Activated naive CD8-positive, alpha-beta T cell treated with anti-CD3 and anti-CD28 coated beads, Interleukin-2, amount 10 ng/mL, durations not matched to agents 7 days and 5 days (primary cell): ENCODE results near the gene MFSD6L. TPM values are rescaled to one million over a fixed set of nuclear protein-coding genes. Genes with fewer than 3 reads are reported as not detected.
"Not testable (repeated sequence)": the region's sequence is repeated elsewhere in the genome, so short reads cannot be mapped to it uniquely, and the experiment has no call there.

ENCODE experiments used
- ATAC-seq: fragments of 150-1000 bp; cut with Tn5 transposase; one replicate; pipeline ENCODE4 v1.10.0; 2021; ENCODE audit warnings: low read depth, moderate library complexity
- POLR2A ChIA-PET: fragments of 350-600 bp; sonication (Branson Sonifier 250); formaldehyde crosslinking; loops from one replicate; lab custom pipeline; 2021; ENCODE audit warnings: antibody characterized with exemption; lab: Charles Lee
- DNase-seq: peaks from one replicate; pipeline ENCODE4 v3.0.0; 2021
- H3K27ac Mint-ChIP-seq: one replicate; pipeline ENCODE4 v1.8.0; 2022; ENCODE audit warnings: mild to moderate bottlenecking, mixed read lengths
- H3K27me3 Mint-ChIP-seq: one replicate; pipeline ENCODE4 v1.8.0; 2022; ENCODE audit warnings: mild to moderate bottlenecking, moderate library complexity, mixed read lengths
- H3K36me3 Mint-ChIP-seq: one replicate; pipeline ENCODE4 v1.8.0; 2021; ENCODE audit warnings: mild to moderate bottlenecking, mixed read lengths
- H3K4me1 Mint-ChIP-seq: one replicate; pipeline ENCODE4 v1.8.0; 2021; ENCODE audit warnings: mixed read lengths
- H3K4me3 Mint-ChIP-seq: one replicate; pipeline ENCODE4 v1.8.0; 2022; ENCODE audit warnings: mild to moderate bottlenecking, moderate library complexity, mixed read lengths
- H3K9me3 Mint-ChIP-seq: one replicate; pipeline ENCODE4 v1.8.0; 2021; ENCODE audit warnings: mixed read lengths
- total RNA-seq, 2 experiments: library from RNA; stranded (reverse); gene quantifications; one replicate each; pipeline ENCODE4 v1.2.3, GENCODE V29; 2021

MFSD6L gene
- total RNA-seq, 2 experiments from 2014 or later = 0.94 to 0.97 TPM

- ATAC-seq = no peak
- no peak for DNase-seq
These were observed 19.6 kb upstream of the MFSD6L start for GRCh38 chr17:8818654-8819330.

GRCh38 chr17:8818047-8818446 lies 18.9 kb upstream of the MFSD6L start:
- peaks cover 2% of the 10 kb centered on the region for H3K9me3 Mint-ChIP-seq
- H3K27ac Mint-ChIP-seq = no peak overlapping the region
- no peak for ATAC-seq
- no peak for DNase-seq
- POLR2A ChIA-PET = no interaction called here
- H3K4me1 Mint-ChIP-seq = peaks cover 1% of the 10 kb centered on the region
- H3K36me3 Mint-ChIP-seq = peaks cover 49% of the 10 kb centered on the region
- no peak overlapping the region for H3K4me3 Mint-ChIP-seq
- H3K27me3 Mint-ChIP-seq = no peaks in the 10 kb centered on the region

More at GRCh38 chr17:8818654-8819330, 19.6 kb upstream of the MFSD6L start:
- Mint-ChIP-seq H3K4me1 (no peaks in the 10 kb centered on the region), H3K9me3 (peaks cover 3% of the 10 kb centered on the region), H3K27ac (no peak overlapping the region), H3K36me3 (peaks cover 45% of the 10 kb centered on the region), H3K27me3 (no peaks in the 10 kb centered on the region), H3K4me3 (no peak overlapping the region)
- POLR2A ChIA-PET = no interaction called here

GRCh38 chr17:8806926-8807550 lies 7.9 kb upstream of the MFSD6L start:
- DNase-seq = no peak
- no peak overlapping the region for H3K27ac Mint-ChIP-seq

GRCh38 chr17:8806253-8806925 lies 7.2 kb upstream of the MFSD6L start:
- no peak overlapping the region for H3K27ac Mint-ChIP-seq

More at GRCh38 chr17:8806926-8807550, 7.9 kb upstream of the MFSD6L start:
- Mint-ChIP-seq H3K4me1 (peaks cover 16% of the 10 kb centered on the region), H3K27me3 (no peaks in the 10 kb centered on the region), H3K4me3 (no peak overlapping the region), H3K36me3 (peaks cover 57% of the 10 kb centered on the region), H3K9me3 (peaks cover 15% of the 10 kb centered on the region)
- no peak for ATAC-seq
- POLR2A ChIA-PET = no interaction called here

GRCh38 chr17:8805396-8805795 lies 6.2 kb upstream of the MFSD6L start:
- not testable (repeated sequence) for ATAC-seq, H3K9me3 Mint-ChIP-seq, DNase-seq, H3K27ac Mint-ChIP-seq, H3K27me3 Mint-ChIP-seq, H3K4me3 Mint-ChIP-seq
- POLR2A ChIA-PET = interaction anchor here (0.7 kb wide), 1 partner anchor 56 kb away, joined by 3 read pairs; no protein-coding TSS in a partner anchor
- Mint-ChIP-seq H3K36me3 (peaks cover 42% of the 10 kb centered on the region), H3K4me1 (peaks cover 16% of the 10 kb centered on the region)

More at GRCh38 chr17:8806253-8806925, 7.2 kb upstream of the MFSD6L start:
- no peaks in the 10 kb centered on the region for H3K27me3 Mint-ChIP-seq
- no peak overlapping the region for H3K4me3 Mint-ChIP-seq
- POLR2A ChIA-PET = interaction anchor here (0.6 kb wide), 1 partner anchor 300 kb away, joined by 4 read pairs; no protein-coding TSS in a partner anchor
- DNase-seq (no peak), ATAC-seq (no peak)
- H3K9me3 Mint-ChIP-seq = peaks cover 10% of the 10 kb centered on the region
- H3K4me1 Mint-ChIP-seq = peaks cover 16% of the 10 kb centered on the region
- peaks cover 51% of the 10 kb centered on the region for H3K36me3 Mint-ChIP-seq

- Mint-ChIP-seq H3K4me3 (no peak overlapping the region), H3K4me1 (peaks cover 16% of the 10 kb centered on the region), H3K27me3 (no peaks in the 10 kb centered on the region), H3K27ac (no peak overlapping the region), H3K36me3 (peaks cover 27% of the 10 kb centered on the region), H3K9me3 (peaks cover 3% of the 10 kb centered on the region)
- ATAC-seq (no peak), DNase-seq (no peak)
- POLR2A ChIA-PET = no interaction called here
These were observed 4.6 kb upstream of the MFSD6L start for GRCh38 chr17:8803531-8804420.

- Mint-ChIP-seq H3K4me1 (peaks cover 10% of the 10 kb centered on the region), H3K27me3 (peaks cover 1% of the 10 kb centered on the region), H3K36me3 (peaks cover 10% of the 10 kb centered on the region), H3K9me3 (no peaks in the 10 kb centered on the region), H3K4me3 (no peak overlapping the region), H3K27ac (no peak overlapping the region)
- ATAC-seq = no peak
- POLR2A ChIA-PET = no interaction called here
- no peak for DNase-seq
These were observed 2.1 kb upstream of the MFSD6L start for GRCh38 chr17:8801135-8801840.

- peaks cover 1% of the 10 kb centered on the region for H3K27me3 Mint-ChIP-seq
- peaks cover 6% of the 10 kb centered on the region for H3K4me1 Mint-ChIP-seq
- H3K4me3 Mint-ChIP-seq = no peak overlapping the region
- no peak overlapping the region for H3K27ac Mint-ChIP-seq
- H3K36me3 Mint-ChIP-seq = peaks cover 10% of the 10 kb centered on the region
- POLR2A ChIA-PET = no interaction called here
- H3K9me3 Mint-ChIP-seq = no peaks in the 10 kb centered on the region
- DNase-seq = no peak
- ATAC-seq = no peak
These were observed 1.5 kb upstream of the MFSD6L start for GRCh38 chr17:8800656-8801055.

GRCh38 chr17:8799570-8800212 lies 526 bp upstream of the MFSD6L start:
- peaks cover 5% of the 10 kb centered on the region for H3K4me1 Mint-ChIP-seq
- H3K27ac Mint-ChIP-seq = no peak overlapping the region
- no peaks in the 10 kb centered on the region for H3K9me3 Mint-ChIP-seq

GRCh38 chr17:8798176-8798845 lies 854 bp downstream of the MFSD6L start:
- Mint-ChIP-seq H3K36me3 (peaks cover 5% of the 10 kb centered on the region), H3K4me3 (no peak overlapping the region), H3K27me3 (peaks cover 1% of the 10 kb centered on the region), H3K9me3 (no peaks in the 10 kb centered on the region), H3K27ac (no peak overlapping the region), H3K4me1 (peaks cover 6% of the 10 kb centered on the region)
- POLR2A ChIA-PET = no interaction called here
- DNase-seq (no peak), ATAC-seq (no peak)

More at GRCh38 chr17:8799570-8800212, 526 bp upstream of the MFSD6L start:
- POLR2A ChIA-PET = interaction anchor here (0.7 to 1.0 kb wide), 2 partner anchors 95 to 838 kb away, joined by 3 to 5 read pairs; no protein-coding TSS in a partner anchor
- Mint-ChIP-seq H3K4me3 (no peak overlapping the region), H3K36me3 (peaks cover 10% of the 10 kb centered on the region), H3K27me3 (peaks cover 1% of the 10 kb centered on the region)
- ATAC-seq = no peak
- no peak for DNase-seq

GRCh38 chr17:8797621-8798175 lies 1.5 kb downstream of the MFSD6L start:
- peaks cover 1% of the 10 kb centered on the region for H3K27me3 Mint-ChIP-seq
- ATAC-seq (no peak), DNase-seq (no peak)
- H3K4me3 Mint-ChIP-seq = no peak overlapping the region
- peaks cover 4% of the 10 kb centered on the region for H3K36me3 Mint-ChIP-seq
- H3K9me3 Mint-ChIP-seq = no peaks in the 10 kb centered on the region
- POLR2A ChIA-PET = no interaction called here
- H3K27ac Mint-ChIP-seq = no peak overlapping the region
- H3K4me1 Mint-ChIP-seq = peaks cover 6% of the 10 kb centered on the region
